Spleen (tissue), 11 donors: ENCODE measurements around the gene DDX51. TPM values are rescaled to one million over a fixed set of nuclear protein-coding genes. Genes with fewer than 3 reads are reported as not detected.

Experiments used
- DNase-seq: peaks from one replicate; pipeline ENCODE4 v3.0.0-alpha.2; 2020
- H3K27ac ChIP-seq, 8 donors: fragments of 200-600 bp; sonication (generic) in 7 of 8; 1 replicate in 4 of 8; 2 replicates in 4 of 8; pipeline versions ENCODE4 v1.5.0 to v1.8.0; 2016 to 2021; ENCODE audit warnings: inconsistent platforms in 4 of 8, mild to moderate bottlenecking in 4 of 8, moderate library complexity in 1 of 8
- H3K27me3 ChIP-seq, 7 donors: fragments of 200-600 bp; sonication (generic) in 6 of 7; replicated peaks in 1 of 7; 1 replicate in 4 of 7; 2 replicates in 3 of 7; pipeline versions ENCODE4 v1.5.0 to v1.8.0; 2016 to 2021; ENCODE audit warnings: inconsistent platforms in 3 of 7, mild to moderate bottlenecking in 1 of 7
- H3K36me3 ChIP-seq, 6 donors: fragments of 200-600 bp; sonication (generic) in 5 of 6; 1 replicate in 4 of 6; 2 replicates in 2 of 6; pipeline versions ENCODE4 v1.5.0 to v1.8.0; 2016 to 2021; ENCODE audit warnings: inconsistent platforms in 2 of 6
- H3K4me1 ChIP-seq, 6 donors: fragments of 200-600 bp; sonication (generic) in 5 of 6; 1 replicate in 3 of 6; 2 replicates in 3 of 6; pipeline versions ENCODE4 v1.5.0 to v1.8.0; 2016 to 2021; ENCODE audit warnings: inconsistent platforms in 3 of 6
- H3K4me3 ChIP-seq, 8 donors: fragments of 200-600 bp; sonication (generic) in 7 of 8; 1 replicate in 4 of 8; 2 replicates in 4 of 8; pipeline versions ENCODE4 v1.5.0 to v1.8.0; 2016 to 2021; ENCODE audit warnings: inconsistent platforms in 4 of 8, mild to moderate bottlenecking in 4 of 8, moderate library complexity in 2 of 8
- H3K9me3 ChIP-seq, 8 donors: fragments of 200-600 bp; sonication (generic) in 7 of 8; 1 replicate in 4 of 8; 2 replicates in 4 of 8; pipeline versions ENCODE4 v1.5.0 to v1.8.0; 2016 to 2021; ENCODE audit warnings: inconsistent platforms in 4 of 8
- POLR2A ChIP-seq, 3 donors: fragments of 450-650 bp; IDR thresholded peaks; one replicate each; pipeline ENCODE4 v1.5.1; 2017; ENCODE audit warnings: antibody characterized with exemption in 3 of 3, mild to moderate bottlenecking in 1 of 3
- POLR2AphosphoS5 ChIP-seq, 3 donors: sonication (generic); formaldehyde crosslinking; IDR thresholded peaks; one replicate each; pipeline ENCODE4 v1.5.1; 2017; ENCODE audit warnings: antibody characterized with exemption in 3 of 3
- WGBS, 5 donors: extraction: QIAGEN DNeasy Blood & Tissue Kit in 3 of 5; methylation state at CpG; one replicate each; pipeline versions ENCODE4 v1.1.5 to v1.1.7; 2013 to 2018; 5-methylcytosine and 5-hydroxymethylcytosine counted together
- intact Hi-C: fragments of 100-400 bp; cut with DNase I; formaldehyde crosslinking; loops from one replicate; pipeline ENCODE4 v1.15.0; 2023; ENCODE audit warnings: low total_unique reads
- polyA plus RNA-seq, 3 donors: library from polyadenylated mRNA; stranded (reverse); fragments of 200-250 nt; gene quantifications; one replicate each; pipeline ENCODE4 v1.2.1, GENCODE V29; 2013
- total RNA-seq, 7 donors: library from RNA; depleted of rRNA in 3 of 7; stranded (reverse); fragments of >200 nt in 3 of 7; fragmentation: NEBNext Ultra II Directional in 4 of 7; extraction: Animal tissue kit (Norgen Biotek cat#: 25700) in 4 of 7; gene quantifications; one replicate each; pipeline versions ENCODE4 v1.1.0 to v1.2.1, GENCODE V29; 2016 to 2021
- TF ChIP-seq, protein P1 (sequence below), 11 experiments: fragments of 200-600 bp in 7 of 11; fragments of 450-650 bp in 4 of 11; sonication (generic) in 4 of 11; IDR thresholded peaks in 8 of 11; conservative IDR thresholded peaks in 3 of 11; 1 replicate in 7 of 11; 2 replicates in 4 of 11; pipeline versions ENCODE4 v1.4.0 to v1.8.0; 2016 to 2021; ENCODE audit warnings: antibody characterized with exemption in 11 of 11, inconsistent platforms in 4 of 11, mild to moderate bottlenecking in 1 of 11
- donor health status: healthy with polysubstance abuse.
- donor health status: DM: no; HTN: no; CAD: no; lungs with moderate emphysema.
- donor health status: DM: no; HTN: no; CAD: no.
- donor health status: Bipolar disorder and iron deficiency.
- donor health status: healthy.
- donor health status: DM: no; HTN: no; CAD: no.
- donor health status: DM: yes; HTN: yes; CAD: no.

Gene DDX51
- total and polyA plus RNA-seq, 10 donors: 16.9 to 36.0 (median 19.5) TPM

DNA sequence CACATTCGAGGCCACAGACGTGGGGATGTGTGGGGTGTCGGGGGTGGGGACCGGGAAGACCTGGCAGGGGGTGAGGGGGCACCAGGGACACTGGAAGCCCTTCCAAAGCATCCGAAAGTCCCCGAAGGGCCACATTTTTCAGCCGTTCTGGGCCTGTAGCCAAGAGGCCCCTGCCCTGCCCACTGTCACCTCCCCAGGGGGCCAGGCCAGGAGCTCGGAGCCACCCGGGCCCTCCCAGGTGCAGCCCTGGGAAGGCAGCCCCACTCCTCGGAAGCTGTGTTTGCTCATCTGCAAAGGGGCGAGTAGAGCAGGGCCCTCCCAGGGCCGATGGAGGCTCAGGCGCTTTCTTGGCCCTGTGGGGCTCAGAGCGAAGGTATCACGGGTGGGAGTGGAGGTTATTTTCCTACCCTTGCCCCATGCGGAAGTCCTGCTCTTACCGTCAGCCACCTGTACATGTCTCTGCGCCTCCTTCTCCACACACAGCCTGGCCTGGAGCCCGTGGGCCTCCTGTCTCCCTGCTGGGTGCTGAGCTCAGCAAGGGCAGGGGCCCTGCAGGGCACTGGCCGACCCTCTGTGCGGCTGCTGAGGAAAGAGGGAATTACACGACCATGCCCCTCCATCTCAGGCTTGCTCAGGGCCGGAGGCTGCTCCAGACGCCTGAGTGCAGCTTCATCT, 27.3 kb upstream of the DDX51 start:
- H3K4me3 ChIP-seq: no peak overlapping the region
- intact Hi-C loops: no loop called here
- H3K9me3 ChIP-seq: no peaks in the 10 kb centered on the region
- no peaks in the 10 kb centered on the region for H3K36me3 ChIP-seq
- TF ChIP-seq, protein P1, sequence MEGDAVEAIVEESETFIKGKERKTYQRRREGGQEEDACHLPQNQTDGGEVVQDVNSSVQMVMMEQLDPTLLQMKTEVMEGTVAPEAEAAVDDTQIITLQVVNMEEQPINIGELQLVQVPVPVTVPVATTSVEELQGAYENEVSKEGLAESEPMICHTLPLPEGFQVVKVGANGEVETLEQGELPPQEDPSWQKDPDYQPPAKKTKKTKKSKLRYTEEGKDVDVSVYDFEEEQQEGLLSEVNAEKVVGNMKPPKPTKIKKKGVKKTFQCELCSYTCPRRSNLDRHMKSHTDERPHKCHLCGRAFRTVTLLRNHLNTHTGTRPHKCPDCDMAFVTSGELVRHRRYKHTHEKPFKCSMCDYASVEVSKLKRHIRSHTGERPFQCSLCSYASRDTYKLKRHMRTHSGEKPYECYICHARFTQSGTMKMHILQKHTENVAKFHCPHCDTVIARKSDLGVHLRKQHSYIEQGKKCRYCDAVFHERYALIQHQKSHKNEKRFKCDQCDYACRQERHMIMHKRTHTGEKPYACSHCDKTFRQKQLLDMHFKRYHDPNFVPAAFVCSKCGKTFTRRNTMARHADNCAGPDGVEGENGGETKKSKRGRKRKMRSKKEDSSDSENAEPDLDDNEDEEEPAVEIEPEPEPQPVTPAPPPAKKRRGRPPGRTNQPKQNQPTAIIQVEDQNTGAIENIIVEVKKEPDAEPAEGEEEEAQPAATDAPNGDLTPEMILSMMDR (IDR thresholded peaks at IDR 0.05 in 8 of 11, conservative IDR thresholded peaks at IDR 0.05 in 3 of 11): no peak
- TF ChIP-seq POLR2AphosphoS5 (IDR thresholded peaks at IDR 0.05): no peak
- TF ChIP-seq POLR2A (IDR thresholded peaks at IDR 0.05): no peak
- WGBS, 5 donors: 78 to 90% (median 84%) methylated on average over 23 to 24 of the region's 24 CpGs
- H3K27ac ChIP-seq: no peak overlapping the region
- DNase-seq: peak; percentile 58
- peaks cover 0 to 3% (median 0%) of the 10 kb centered on the region in 6 donors for H3K4me1 ChIP-seq
- peaks cover 0 to 82% (median 50%) of the 10 kb centered on the region in 7 donors for H3K27me3 ChIP-seq

DNA sequence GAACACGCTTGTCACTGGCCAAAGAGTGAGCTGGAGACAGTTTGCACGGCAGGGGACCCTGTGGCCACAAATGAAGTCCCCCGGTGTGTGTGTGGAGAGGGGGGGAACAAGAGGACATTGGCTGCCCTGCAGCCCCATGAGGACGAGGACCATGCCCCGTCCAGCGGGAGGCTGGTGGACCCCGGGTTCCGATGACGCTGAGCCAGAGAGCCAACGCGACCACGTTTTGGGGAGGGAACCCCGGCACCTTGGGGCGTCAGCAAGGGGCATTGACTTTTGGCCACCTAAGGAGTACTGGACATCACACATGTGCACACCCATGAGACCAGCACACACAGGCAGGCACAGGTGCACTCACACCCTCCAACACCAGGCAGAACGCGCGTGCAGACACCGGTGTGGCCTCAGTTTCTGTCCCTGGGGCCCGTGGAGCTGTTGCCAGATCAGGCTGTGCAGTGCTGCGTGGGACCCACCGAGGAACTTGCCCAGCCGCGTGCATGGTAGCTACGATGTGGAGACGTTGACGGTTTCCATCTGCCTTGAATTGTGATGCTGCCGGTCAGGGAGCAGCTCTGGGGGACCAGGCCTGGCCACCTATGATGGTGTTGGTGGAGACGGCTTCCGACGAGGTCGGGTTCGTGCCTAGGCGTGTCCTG, 26.6 kb upstream of the DDX51 start:
- Histone ChIP-seq H3K27ac (no peak overlapping the region), H3K4me1 (no peaks in the 10 kb centered on the region), H3K36me3 (no peaks in the 10 kb centered on the region), H3K27me3 (peaks cover 0 to 75% (median 43%) of the 10 kb centered on the region in 7 donors), H3K9me3 (no peaks in the 10 kb centered on the region), H3K4me3 (no peak overlapping the region)
- TF ChIP-seq, protein P1 (IDR thresholded peaks at IDR 0.05 in 8 of 11, conservative IDR thresholded peaks at IDR 0.05 in 3 of 11): no peak
- TF ChIP-seq POLR2A (IDR thresholded peaks at IDR 0.05) (no peak), POLR2AphosphoS5 (IDR thresholded peaks at IDR 0.05) (no peak)
- 86 to 91% (median 88%) methylated on average over 21 to 33 of the region's 33 CpGs for WGBS, 5 donors
- peak; percentile 67 for DNase-seq
- intact Hi-C loops: no loop called here

- H3K4me3 ChIP-seq: no peak overlapping the region
- H3K27ac ChIP-seq: no peak overlapping the region
- H3K27me3 ChIP-seq: peaks cover 0 to 69% (median 37%) of the 10 kb centered on the region in 7 donors
- peak; percentile 59 for DNase-seq
- H3K4me1 ChIP-seq: no peaks in the 10 kb centered on the region
- TF ChIP-seq POLR2AphosphoS5 (IDR thresholded peaks at IDR 0.05) (no peak), POLR2A (IDR thresholded peaks at IDR 0.05) (no peak)
- TF ChIP-seq, protein P1 (IDR thresholded peaks at IDR 0.05 in 8 of 11, conservative IDR thresholded peaks at IDR 0.05 in 3 of 11): no peak
- H3K36me3 ChIP-seq: no peaks in the 10 kb centered on the region
- intact Hi-C loops: no loop called here
- no peaks in the 10 kb centered on the region for H3K9me3 ChIP-seq
- 30 to 46% (median 33%) methylated on average over 15 to 16 of the region's 16 CpGs for WGBS, 5 donors
These were observed 26.0 kb upstream of the DDX51 start for GRCh38 chr12:132170094-132170636.

- TF ChIP-seq POLR2AphosphoS5 (IDR thresholded peaks at IDR 0.05) (no peak), POLR2A (IDR thresholded peaks at IDR 0.05) (no peak)
- TF ChIP-seq, protein P1 (IDR thresholded peaks at IDR 0.05 in 8 of 11, conservative IDR thresholded peaks at IDR 0.05 in 3 of 11): no peak
- Histone ChIP-seq H3K36me3 (no peaks in the 10 kb centered on the region), H3K4me1 (no peaks in the 10 kb centered on the region), H3K4me3 (no peak overlapping the region), H3K9me3 (no peaks in the 10 kb centered on the region), H3K27me3 (peaks cover 0 to 63% (median 31%) of the 10 kb centered on the region in 7 donors), H3K27ac (no peak overlapping the region)
- peak; percentile 51 for DNase-seq
- intact Hi-C loops: no loop called here
- WGBS, 5 donors: 72 to 93% (median 80%) methylated on average over 6 to 17 of the region's 17 CpGs
These were observed 25.3 kb upstream of the DDX51 start for GRCh38 chr12:132169376-132169775.
